Right lung (tissue), 5 donors: Measurements from ENCODE around the gene CD3G. TPM values are rescaled to one million over a fixed set of nuclear protein-coding genes. Genes with fewer than 3 reads are reported as not detected.
A peak's percentile ranks its signal among the peaks of the same experiment; 100 is the strongest.

Source experiments
- DNase-seq, 2 donors: peaks; one replicate each; pipeline ENCODE4 v3.0.0-alpha.2; 2013
- polyA plus RNA-seq, 5 donors: library from polyadenylated mRNA; unstranded; fragments of 120-200 nt; gene quantifications; one replicate each; pipeline versions ENCODE4 v1.2.1 to v1.2.3, GENCODE V29; 2013; ENCODE audit warnings: inconsistent platforms in 1 of 5, low replicate concordance in 1 of 5; ENCODE audit not compliant: insufficient read length in 5 of 5, insufficient read depth in 1 of 5

The CD3G gene
- polyA plus RNA-seq, 5 donors, result 0.42 to 1.0 (median 0.58) TPM

DNA sequence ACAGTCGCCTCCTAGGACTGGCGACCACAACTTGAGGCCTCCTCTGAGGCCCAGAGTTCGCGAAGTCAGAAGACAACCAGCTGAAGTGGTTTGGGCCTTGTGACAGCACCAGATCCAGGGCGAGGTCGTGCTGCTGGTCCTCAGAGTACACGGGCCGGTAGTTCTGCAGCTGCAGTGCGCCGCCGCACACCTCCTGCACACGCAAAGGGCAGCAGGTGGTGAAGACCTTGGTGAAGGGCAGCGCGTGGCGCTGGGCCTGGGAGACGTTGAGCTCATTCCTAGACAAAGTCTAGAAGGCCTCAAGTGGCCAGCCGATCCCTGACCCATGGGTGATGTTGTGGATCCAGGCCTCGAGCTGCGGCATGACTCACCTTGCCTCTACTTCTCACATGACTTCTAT lies 21.4 kb upstream of the CD3G start:
- no peak for DNase-seq

DNA sequence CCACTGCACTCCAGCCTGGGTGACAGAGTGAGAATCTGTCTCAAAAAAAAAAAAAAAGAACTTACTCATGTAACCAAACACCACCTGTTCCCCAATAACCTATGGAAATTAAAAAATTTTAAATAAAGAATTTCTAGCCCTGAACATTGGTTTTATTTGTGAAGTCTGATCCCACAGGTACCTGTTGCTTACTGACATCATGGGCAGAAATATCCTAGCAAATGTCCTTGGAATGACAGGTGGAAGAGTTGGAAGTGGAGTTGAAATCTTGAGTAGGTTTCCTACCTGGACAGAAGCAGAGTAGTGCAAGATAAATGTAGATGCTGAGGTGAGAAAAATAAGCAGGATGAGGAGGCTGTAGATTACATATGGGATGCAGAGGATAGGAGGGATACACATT lies 18.9 kb upstream of the CD3G start:
- DNase-seq, result no peak

DNA sequence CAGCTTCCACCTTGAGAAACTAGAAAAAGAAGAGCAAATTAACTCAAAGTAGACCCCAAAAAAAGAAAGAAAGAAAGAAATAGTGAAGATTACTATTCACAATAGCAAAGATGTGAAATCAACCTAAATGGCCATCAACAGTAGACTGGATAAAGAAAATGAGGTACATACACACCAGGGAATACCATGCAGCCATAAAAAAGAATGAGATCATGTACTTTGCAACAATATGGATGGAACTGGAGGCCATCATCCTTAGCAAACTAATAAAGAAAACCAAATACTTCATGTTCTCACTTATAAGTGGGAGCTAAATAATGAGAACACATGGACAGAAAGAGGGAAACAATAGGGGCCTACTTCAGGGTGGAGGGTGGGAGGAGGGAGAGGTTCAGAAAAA lies 15.4 kb upstream of the CD3G start:
- no peak for DNase-seq

DNA sequence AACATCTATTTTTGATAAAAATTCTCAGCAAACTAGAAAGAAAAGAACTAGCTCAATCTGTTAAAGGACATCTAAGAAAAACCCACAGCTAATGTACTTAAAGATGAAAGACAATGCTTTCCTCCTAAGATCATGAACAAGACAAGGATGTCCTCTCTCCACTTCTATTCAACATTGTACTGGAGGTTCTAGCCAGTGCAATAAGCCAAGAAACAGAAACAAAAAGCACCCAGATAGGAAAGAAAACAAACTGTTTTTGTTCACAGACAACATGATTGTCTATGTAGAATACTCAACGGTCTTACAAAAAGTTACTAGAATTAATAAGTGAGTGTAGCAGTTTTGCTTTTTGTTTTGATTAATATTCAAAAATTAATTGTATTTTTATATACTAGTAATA lies 9.4 kb upstream of the CD3G start:
- DNase-seq, result no peak

- DNase-seq, result no peak
Observed at GRCh38 chr11:118338637-118339061, 5.5 kb upstream of the CD3G start.

DNA sequence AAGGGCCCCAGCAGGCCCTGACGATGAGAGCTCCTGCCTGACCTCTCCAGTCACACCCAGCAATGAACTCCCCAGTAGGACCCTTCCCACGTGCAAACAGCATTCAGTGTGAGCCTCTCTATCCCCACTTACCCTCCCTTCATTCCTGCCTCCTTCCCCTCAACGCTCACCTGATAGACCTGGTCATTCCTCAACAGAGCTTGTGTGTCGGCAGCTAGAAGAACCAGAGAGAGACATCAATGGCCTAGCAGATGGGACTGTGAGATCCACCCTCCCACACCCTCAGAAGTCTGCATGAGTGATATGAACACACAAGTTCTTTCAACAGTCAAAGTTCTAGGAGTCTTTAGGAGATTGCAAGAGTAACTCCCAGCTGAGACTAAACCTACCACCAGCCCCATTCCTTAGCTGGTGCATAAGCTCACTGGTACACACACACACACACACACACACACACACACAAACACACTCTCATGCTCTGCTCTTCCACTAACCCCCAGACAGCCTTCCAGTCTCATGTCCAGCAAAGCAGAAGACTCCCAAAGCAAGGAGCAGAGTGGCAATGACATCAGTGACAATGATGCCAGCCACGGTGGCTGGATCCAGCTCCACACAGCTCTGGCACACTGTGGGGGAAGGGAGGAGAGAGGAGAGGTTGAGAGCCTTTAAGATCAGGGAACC lies 4.7 kb upstream of the CD3G start:
- no peak for DNase-seq

DNA sequence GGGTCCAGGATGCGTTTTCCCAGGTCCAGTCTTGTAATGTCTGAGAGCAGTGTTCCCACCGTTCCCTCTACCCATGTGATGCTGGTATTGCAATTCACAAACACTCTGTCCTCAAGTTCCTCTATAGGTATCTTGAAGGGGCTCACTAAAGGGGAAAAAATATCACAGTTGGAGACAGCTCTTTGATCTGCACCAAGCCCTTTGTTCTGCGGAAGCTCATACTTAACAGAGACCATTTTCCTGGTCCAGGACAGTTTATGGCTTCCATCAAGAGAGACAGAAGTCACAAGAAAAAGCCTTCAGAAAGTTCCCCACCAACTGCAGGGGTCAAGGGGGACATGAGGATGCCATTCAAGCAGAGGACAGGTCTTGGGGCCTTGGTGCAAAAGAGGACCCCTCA lies 3.7 kb upstream of the CD3G start:
- DNase-seq, result no peak

GRCh38 chr11:118341261-118341660 lies 2.9 kb upstream of the CD3G start:
- DNase-seq, result no peak

GRCh38 chr11:118341815-118342489 lies 2.2 kb upstream of the CD3G start:
- DNase-seq, result no peak

GRCh38 chr11:118342503-118343161 lies 1.5 kb upstream of the CD3G start, which contains the start of gene CD3D:
Gene CD3D (minus strand): TSS chr11:118342705. CDS start chr11:118342607, 98 bp downstream.
- DNase-seq, result no peak

- DNase-seq, result no peak
Observed at GRCh38 chr11:118343248-118343647, 896 bp upstream of the CD3G start.

- no peak for DNase-seq
Observed at GRCh38 chr11:118349475-118349874, 5.3 kb downstream of the CD3G start.

DNA sequence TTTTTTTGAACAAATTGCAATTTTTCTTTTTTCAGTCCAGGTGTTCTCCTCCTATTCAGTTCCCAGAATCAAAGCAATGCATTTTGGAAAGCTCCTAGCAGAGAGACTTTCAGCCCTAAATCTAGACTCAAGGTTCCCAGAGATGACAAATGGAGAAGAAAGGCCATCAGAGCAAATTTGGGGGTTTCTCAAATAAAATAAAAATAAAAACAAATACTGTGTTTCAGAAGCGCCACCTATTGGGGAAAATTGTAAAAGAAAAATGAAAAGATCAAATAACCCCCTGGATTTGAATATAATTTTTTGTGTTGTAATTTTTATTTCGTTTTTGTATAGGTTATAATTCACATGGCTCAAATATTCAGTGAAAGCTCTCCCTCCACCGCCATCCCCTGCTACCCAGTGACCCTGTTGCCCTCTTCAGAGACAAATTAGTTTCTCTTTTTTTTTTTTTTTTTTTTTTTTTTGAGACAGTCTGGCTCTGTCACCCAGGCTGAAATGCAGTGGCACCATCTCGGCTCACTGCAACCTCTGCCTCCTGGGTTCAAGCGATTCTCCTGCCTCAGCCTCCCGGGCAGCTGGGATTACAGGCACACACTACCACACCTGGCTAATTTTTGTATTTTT lies 9.1 kb downstream of the CD3G start:
- no peak for DNase-seq

GRCh38 chr11:118358071-118358470 lies 13.9 kb downstream of the CD3G start:
- DNase-seq, result no peak

GRCh38 chr11:118359295-118359958 lies 15.3 kb downstream of the CD3G start, which contains the start of gene UBE4A:
Gene UBE4A (plus strand): TSS chr11:118359600. CDS start chr11:118365081, 5,481 bp downstream.
- DNase-seq, result peak; percentile 90 to 91

DNA sequence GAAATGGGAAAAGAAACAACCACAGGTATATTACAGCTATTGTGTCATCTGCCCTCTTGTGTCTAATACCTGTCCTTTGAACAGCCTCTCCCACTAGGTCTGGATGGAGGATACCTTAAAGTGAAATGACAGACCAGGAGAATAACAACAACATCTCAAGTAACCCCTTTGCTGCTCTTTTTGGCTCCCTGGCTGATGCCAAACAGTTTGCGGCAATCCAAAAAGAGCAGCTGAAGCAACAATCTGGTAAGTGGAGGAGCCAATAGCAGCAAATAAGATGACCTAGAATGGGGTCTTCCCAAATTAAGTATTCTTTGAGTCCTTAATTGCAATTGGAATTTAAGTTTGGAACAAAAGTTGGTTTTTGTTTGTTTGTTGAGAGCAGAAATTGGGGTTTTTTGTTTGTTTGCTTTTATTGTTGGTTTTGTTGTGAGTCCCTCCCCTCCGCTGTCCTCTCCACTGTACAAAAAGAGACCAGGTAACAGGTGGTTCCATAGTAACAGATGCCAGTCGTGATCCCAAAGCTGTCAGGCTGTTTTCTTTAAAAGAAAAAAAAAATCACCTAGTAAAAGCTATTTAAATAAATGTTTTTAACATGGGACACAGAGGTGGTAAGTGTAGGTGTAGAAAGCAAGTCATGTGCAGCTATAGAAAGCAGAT lies 20.9 kb downstream of the CD3G start:
- DNase-seq, result no peak

DNA sequence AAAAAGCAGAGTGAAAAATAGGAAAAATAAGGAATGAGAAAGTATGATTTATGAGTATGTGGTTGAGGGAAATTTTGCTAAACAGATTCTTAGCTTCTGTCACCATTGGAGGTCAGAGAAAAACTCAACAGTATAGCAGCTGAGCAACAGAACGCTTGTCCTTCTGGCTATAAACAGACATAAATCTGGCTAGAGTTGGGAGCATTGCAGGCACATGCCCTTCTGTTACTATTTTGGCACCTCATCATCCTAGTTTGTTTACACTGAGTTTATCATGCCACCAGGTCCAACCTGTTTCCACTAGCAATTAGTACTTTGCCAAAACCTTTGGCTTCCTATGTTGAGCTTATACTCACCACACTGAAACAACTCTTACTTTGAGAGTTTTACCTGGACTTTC lies 22.1 kb downstream of the CD3G start:
- DNase-seq, result no peak

- no peak for DNase-seq
Observed at GRCh38 chr11:118370774-118371173, 26.6 kb downstream of the CD3G start.

DNA sequence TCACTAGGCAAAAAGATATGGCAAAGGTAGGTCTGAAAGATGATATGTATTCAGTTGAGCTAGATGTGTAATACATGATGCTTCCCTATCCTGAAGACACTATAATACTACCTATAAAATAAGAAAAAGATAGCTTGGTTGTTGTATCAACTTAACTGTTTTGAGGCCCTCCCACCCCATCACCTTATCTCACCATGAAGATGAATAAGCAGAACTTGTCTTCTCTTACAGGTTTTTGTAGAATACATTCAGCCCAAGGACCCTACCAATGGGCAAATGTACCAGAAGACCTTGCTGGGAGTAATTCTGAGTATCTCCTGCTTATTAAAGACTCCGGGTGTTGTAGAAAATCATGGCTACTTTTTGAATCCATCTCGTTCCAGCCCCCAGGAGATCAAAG lies 29.1 kb downstream of the CD3G start:
- DNase-seq, result no peak

GRCh38 chr11:118373871-118374270 lies 29.7 kb downstream of the CD3G start:
- no peak for DNase-seq

- DNase-seq, result no peak
Observed at GRCh38 chr11:118374729-118375128, 30.6 kb downstream of the CD3G start.
